GM13977 (cell line): ENCODE results near the gene C12orf43.

Source experiments
- DNase-seq: peaks from one replicate; pipeline ENCODE4 v3.0.0; 2012; ENCODE audit warnings: low spot score
- in situ Hi-C: fragments of 300-500 bp; cut with MboI; formaldehyde crosslinking; loops from one replicate; pipeline ENCODE4 v1.12.0; 2022; ENCODE audit warnings: low sequenced_read_pairs, low pct_unique_long_range_greater_than_20kb, mixed read lengths, inconsistent platforms; ENCODE audit not compliant: unreplicated experiment
- TF ChIP-seq, protein P1 (sequence below): IDR thresholded peaks from 2 replicates; pipeline ENCODE4 v1.5.1; 2012; ENCODE audit warnings: mild to moderate bottlenecking, control low read depth; ENCODE audit not compliant: insufficient read depth; ENCODE audit errors: extremely low read depth, missing control alignments

The C12orf43 gene

DNA sequence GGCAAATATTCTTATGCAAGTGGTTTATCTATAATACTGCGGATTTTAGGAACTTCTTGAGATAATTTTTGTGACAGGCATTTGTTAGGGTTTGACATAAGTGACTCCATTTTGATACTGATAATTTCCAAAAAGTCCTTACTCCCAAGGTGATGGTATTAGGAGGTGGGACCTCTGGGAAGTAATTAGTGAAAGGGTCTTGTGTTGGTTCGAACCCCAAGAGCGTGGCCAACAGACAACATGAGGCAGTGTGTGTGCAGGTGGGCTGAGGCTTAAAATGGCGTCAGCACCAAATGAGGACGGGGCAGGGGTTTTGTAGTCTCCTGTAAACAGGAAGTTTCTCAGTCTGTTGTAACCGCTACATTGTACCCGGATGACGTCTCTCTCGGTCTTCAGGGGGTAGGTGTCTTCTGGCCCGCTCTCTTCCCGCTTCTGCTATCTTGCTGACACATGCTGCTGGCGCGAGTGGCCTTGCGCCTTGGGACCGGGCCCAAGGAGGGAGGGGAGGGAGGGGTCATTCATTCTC, 1.7 kb upstream of the C12orf43 start:
- in situ Hi-C loops, result no loop called here
- TF ChIP-seq, protein P1, sequence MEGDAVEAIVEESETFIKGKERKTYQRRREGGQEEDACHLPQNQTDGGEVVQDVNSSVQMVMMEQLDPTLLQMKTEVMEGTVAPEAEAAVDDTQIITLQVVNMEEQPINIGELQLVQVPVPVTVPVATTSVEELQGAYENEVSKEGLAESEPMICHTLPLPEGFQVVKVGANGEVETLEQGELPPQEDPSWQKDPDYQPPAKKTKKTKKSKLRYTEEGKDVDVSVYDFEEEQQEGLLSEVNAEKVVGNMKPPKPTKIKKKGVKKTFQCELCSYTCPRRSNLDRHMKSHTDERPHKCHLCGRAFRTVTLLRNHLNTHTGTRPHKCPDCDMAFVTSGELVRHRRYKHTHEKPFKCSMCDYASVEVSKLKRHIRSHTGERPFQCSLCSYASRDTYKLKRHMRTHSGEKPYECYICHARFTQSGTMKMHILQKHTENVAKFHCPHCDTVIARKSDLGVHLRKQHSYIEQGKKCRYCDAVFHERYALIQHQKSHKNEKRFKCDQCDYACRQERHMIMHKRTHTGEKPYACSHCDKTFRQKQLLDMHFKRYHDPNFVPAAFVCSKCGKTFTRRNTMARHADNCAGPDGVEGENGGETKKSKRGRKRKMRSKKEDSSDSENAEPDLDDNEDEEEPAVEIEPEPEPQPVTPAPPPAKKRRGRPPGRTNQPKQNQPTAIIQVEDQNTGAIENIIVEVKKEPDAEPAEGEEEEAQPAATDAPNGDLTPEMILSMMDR, result no peak
- no peak for DNase-seq

DNA sequence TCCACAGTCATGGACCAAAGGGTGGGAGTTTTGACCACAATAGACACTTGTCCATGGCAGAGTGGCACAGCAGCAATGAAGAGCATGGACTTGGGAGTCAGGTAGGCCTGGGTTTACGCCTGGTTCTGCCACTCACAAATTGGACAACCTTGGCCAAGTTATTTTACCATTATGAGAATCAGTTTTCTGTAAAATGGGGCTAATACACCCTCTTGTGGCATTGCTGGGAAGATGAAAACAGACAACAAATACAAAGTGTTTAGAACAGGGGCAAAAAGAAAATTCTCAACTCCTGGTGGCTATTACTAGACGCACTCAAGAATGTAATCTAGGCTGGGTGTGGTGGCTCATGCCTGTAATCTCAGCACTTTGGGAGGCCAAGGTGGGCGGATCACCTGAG, 2.6 kb downstream of the C12orf43 start:
- TF ChIP-seq, protein P1, result peak; percentile 31
- DNase-seq, result no peak
- in situ Hi-C loops, result no loop called here

DNA sequence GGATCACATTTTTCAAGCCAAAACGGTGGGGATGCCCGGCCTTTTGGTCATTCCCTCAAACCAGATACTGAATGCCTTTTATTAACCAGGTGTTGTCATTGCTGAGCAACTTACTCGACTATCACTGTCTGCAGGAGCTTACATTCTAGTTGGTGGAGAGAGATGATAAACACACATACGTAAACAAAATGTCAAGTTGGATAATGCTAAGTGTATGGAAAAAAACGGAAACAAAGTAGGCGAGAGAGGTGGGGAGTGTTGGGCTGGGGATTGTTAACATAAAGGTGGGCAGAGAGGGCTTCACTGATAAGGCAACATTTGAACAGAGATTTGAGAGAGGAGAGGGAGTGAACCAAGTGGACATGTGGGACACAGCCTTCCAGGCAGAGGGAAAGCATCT, 4.5 kb downstream of the C12orf43 start:
- no peak for DNase-seq
- in situ Hi-C loops, result no loop called here
- TF ChIP-seq, protein P1, result no peak

DNA sequence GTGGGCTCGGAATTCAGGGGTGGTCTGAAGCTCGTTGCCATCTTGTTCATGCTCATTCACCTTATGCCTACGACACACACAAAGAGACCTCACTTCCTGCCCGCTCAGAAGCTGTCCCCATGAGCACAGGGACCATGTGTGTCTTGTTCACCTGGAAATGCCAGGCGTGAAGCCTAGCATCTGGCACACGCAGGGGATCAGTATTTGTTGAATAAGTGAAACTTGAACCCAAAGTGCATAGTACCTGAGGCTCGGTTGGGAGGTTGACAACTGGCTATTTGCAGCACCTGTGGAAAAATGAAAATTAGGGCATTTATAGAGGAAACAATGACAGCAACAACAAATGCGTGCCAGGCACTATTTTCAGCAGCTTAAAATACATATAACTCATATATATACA, 5.4 kb downstream of the C12orf43 start:
- TF ChIP-seq, protein P1, result no peak
- DNase-seq, result no peak
- in situ Hi-C loops, result no loop called here

DNA sequence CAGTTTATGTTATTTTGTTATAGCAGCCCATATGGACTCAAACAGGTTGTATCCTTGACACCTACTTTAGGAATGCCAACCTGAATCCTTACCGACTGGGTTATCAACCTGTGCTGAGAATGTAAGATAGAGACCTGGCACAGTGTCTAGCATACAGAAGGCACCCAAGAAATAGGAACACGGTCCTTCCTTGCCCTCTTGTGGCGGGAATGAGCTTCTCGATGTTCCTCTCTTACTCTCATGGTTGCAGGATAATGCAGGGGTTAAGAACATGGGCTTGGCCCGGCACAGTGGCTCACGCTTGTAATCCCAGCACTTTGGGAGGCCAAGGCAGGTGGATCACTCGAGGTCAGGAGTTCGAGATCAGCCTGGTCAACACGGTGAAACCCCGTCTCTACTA, 6.5 kb downstream of the C12orf43 start:
- in situ Hi-C loops, result loop anchor here (10.0 kb wide), 1 partner anchor 95 kb away; no protein-coding TSS in a partner anchor
- DNase-seq, result no peak
- TF ChIP-seq, protein P1, result peak; percentile 2

DNA sequence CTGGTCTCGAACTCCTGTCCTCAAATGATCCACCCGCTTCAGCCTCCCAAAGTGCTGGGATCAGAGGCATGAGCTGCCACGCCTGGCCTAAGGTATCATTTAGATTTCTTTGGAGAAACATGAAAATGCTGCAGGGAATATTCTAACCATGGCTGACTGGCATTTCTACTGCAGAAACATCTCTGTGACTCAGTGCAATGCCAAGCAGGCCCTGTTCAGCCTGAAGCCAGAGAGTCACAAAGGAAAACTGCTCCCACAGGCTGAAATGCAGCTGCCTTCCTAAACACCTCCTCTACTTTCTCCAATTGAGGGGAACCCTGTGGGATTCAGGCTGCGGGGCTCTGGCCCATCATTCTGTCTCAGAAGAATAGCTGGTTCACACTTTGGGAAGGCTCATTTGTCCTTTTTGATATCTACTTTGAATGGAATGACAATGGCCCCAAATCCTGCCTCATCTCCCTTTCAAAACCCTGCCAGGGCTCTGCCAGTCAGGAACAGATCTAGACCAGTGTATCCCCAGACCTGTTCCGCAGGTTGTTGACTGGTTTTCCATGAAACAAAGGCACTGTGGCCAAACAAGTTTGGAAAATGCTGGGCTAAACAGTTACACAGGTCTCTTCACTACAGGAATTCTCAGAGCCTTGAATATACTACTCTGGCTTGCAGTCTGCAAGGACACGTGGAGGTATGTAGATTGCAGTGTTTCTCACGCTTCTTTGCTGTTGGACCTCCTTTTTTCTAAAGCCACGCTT, 7.8 kb downstream of the C12orf43 start:
- DNase-seq, result no peak
- TF ChIP-seq, protein P1, result no peak
- in situ Hi-C loops, result loop anchor here (10.0 kb wide), 1 partner anchor 96 kb away; no protein-coding TSS in a partner anchor
